Measurements from ENCODE around the gene HOXD4. TPM values are rescaled to one million over a fixed set of nuclear protein-coding genes. Genes with fewer than 3 reads are reported as not detected.

Gene HOXD4
- total and polyA plus RNA-seq, 2 of the 4 experiments (the other 2 are of a cell fraction) = not detected

DNA sequence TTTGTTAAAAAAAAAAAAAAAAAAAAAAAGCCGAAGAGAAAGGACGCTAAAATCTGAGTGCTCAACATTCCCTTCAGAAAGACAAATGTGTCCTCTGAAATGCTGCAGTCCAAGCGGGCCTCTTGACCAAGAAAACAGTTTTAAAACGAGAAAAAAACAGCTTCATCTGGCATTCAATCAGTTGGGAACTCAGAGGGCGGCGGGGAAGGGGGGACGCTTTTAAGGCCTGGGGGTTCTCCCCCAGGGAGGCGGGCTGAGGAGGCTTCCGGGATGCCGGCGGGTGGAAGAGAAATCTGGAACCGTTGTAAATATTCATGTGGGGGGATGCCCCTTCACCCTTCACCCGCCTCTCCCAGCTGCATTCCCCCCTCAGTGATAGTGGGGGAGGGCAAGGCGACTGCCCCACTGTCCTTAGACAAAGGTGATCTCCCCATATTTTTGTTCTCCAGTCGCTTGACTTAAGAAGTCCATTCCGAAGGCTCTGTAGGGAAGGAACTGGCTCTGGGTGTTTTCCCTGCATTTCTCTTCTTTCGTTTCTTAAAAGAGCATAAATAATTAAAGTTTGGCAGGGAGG lies 47.5 kb upstream of the HOXD4 start:
- Histone ChIP-seq H2AK5ac (ENCODE audit: low read depth, low read length) (no peak overlapping the region), H2BK15ac (ENCODE audit: low read depth, low read length) (no peak overlapping the region), H3K9me1 (ENCODE audit: insufficient read depth, low read length) (no peaks in the 10 kb centered on the region), H4K91ac (ENCODE audit: insufficient read depth, low read depth, low read length) (no peak overlapping the region), H2BK5ac (ENCODE audit: low read depth, low read length, poor library complexity, severe bottlenecking) (no peak overlapping the region), H3K27me3 (ENCODE audit: control insufficient read depth, insufficient read depth, low read length) (peaks cover 94% of the 10 kb centered on the region), H3K4me1 (ENCODE audit: control insufficient read depth, insufficient read depth, low read length) (no peaks in the 10 kb centered on the region), H2BK120ac (ENCODE audit: low read depth, low read length) (no peak overlapping the region), H2AFZ (replicated peaks; ENCODE audit: low read length, poor library complexity) (no peak overlapping the region), H3K14ac (replicated peaks; ENCODE audit: low read depth, low read length) (no peak overlapping the region), H3K9me3 (ENCODE audit: control insufficient read depth, insufficient read depth, low read length) (peaks cover 4% of the 10 kb centered on the region; the same call in 1 of the 2 replicates), H3K4me2 (ENCODE audit: low read depth, low read length) (no peak overlapping the region), H3K79me1 (ENCODE audit: low read depth in 1 of 2, low read length in 2 of 2) (no peaks in the 10 kb centered on the region), H3K27ac (ENCODE audit: insufficient read depth, low read length) (no peak overlapping the region), H2BK20ac (ENCODE audit: low read depth, low read length) (no peak overlapping the region), H3K56ac (ENCODE audit: extremely low read depth, insufficient read depth, low read length) (no peak overlapping the region), H4K8ac (ENCODE audit: low read depth in 2 of 2, low read length in 2 of 2) (no peak overlapping the region), H4K5ac (ENCODE audit: low read depth, low read length) (no peak overlapping the region), H3K18ac (ENCODE audit: low read depth, low read length) (no peak overlapping the region), H3K23ac (ENCODE audit: low read depth, low read length) (no peak overlapping the region), H4K20me1 (ENCODE audit: insufficient read depth, low read length) (no peaks in the 10 kb centered on the region), H2AK9ac (replicated peaks; ENCODE audit: low read depth, low read length, poor library complexity) (no peak overlapping the region), H3K9ac (ENCODE audit: low read depth, low read length) (no peak overlapping the region), H3K36me3 (ENCODE audit: control insufficient read depth, insufficient read depth, low read length) (no peaks in the 10 kb centered on the region), H3K4ac (ENCODE audit: low read depth, low read length) (no peak overlapping the region), H3K4me3 (ENCODE audit: insufficient read depth, low read depth, low read length) (no peak overlapping the region)
- BruUV-seq (replicated peaks) = no TSS peak
- intact Hi-C loops (cut with micrococcal nuclease) = no loop called here
- 20% methylated on average over 1 of the region's 17 CpGs; no CpG with 5 or more reads in 1 of the 2 experiments for WGBS, 2 experiments (ENCODE audit: extremely low coverage in 2 of 2, insufficient read length in 1 of 2)
- ATAC-seq (ENCODE audit: low read depth) = no peak
- dilution Hi-C loops (cut with HindIII; ENCODE audit: low sequenced_read_pairs, unreplicated experiment) = no loop called here
- no peak for DNase-seq
- ChIA-PET CTCF (interaction anchor here (0.7 to 1.6 kb wide), 3 partner anchors 23 to 852 kb away, joined by 3 to 5 read pairs (median 4); no protein-coding TSS in a partner anchor), POLR2A (ENCODE audit: unreplicated experiment) (no interaction called here)
- in situ Hi-C loops (cut with MboI; ENCODE audit: low sequenced_read_pairs) = no loop called here
- TF ChIP-seq CEBPB (IDR thresholded peaks at IDR 0.05; ENCODE audit: low read depth, low read length) = no peak
- TF ChIP-seq FOS (IDR thresholded peaks at IDR 0.05; ENCODE audit: low read depth, low read length) = no peak
- TF ChIP-seq USF2 (IDR thresholded peaks at IDR 0.05; ENCODE audit: low read depth, low read length) = no peak
- TF ChIP-seq, protein P1, sequence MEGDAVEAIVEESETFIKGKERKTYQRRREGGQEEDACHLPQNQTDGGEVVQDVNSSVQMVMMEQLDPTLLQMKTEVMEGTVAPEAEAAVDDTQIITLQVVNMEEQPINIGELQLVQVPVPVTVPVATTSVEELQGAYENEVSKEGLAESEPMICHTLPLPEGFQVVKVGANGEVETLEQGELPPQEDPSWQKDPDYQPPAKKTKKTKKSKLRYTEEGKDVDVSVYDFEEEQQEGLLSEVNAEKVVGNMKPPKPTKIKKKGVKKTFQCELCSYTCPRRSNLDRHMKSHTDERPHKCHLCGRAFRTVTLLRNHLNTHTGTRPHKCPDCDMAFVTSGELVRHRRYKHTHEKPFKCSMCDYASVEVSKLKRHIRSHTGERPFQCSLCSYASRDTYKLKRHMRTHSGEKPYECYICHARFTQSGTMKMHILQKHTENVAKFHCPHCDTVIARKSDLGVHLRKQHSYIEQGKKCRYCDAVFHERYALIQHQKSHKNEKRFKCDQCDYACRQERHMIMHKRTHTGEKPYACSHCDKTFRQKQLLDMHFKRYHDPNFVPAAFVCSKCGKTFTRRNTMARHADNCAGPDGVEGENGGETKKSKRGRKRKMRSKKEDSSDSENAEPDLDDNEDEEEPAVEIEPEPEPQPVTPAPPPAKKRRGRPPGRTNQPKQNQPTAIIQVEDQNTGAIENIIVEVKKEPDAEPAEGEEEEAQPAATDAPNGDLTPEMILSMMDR (conservative IDR thresholded peaks at IDR 0.05; ENCODE audit: low read depth, low read length) = no peak
- no peak for TF ChIP-seq MXI1 (IDR thresholded peaks at IDR 0.05; ENCODE audit: borderline replicate concordance, low read depth, low read length)
- no peak for TF ChIP-seq CHD1 (IDR thresholded peaks at IDR 0.05; ENCODE audit: low read depth, low read length)
- no peak for TF ChIP-seq RAD21 (IDR thresholded peaks at IDR 0.05; ENCODE audit: low read length)
- no peak for TF ChIP-seq MAZ (IDR thresholded peaks at IDR 0.05; ENCODE audit: borderline replicate concordance, low read depth, low read length)
- no peak for TF ChIP-seq BHLHE40 (IDR thresholded peaks at IDR 0.05; ENCODE audit: low read depth, low read length)
- no peak for TF ChIP-seq MAFK (IDR thresholded peaks at IDR 0.05; ENCODE audit: low read depth, low read length)
- TF ChIP-seq RCOR1 (IDR thresholded peaks at IDR 0.05; ENCODE audit: insufficient replicate concordance, low read length) = no peak
- TF ChIP-seq, protein P2, sequence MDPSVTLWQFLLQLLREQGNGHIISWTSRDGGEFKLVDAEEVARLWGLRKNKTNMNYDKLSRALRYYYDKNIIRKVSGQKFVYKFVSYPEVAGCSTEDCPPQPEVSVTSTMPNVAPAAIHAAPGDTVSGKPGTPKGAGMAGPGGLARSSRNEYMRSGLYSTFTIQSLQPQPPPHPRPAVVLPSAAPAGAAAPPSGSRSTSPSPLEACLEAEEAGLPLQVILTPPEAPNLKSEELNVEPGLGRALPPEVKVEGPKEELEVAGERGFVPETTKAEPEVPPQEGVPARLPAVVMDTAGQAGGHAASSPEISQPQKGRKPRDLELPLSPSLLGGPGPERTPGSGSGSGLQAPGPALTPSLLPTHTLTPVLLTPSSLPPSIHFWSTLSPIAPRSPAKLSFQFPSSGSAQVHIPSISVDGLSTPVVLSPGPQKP (IDR thresholded peaks at IDR 0.05; ENCODE audit: borderline replicate concordance, low read depth, low read length) = no peak
- TF ChIP-seq RFX5 (IDR thresholded peaks at IDR 0.05; ENCODE audit: low read depth, low read length) = no peak
- TF ChIP-seq POLR2A (IDR thresholded peaks at IDR 0.05; ENCODE audit: low read depth, low read length) = no peak
- TF ChIP-seq NFE2L2 (IDR thresholded peaks at IDR 0.05; ENCODE audit: low read depth, low read length) = no peak
- no peak for TF ChIP-seq SMC3 (IDR thresholded peaks at IDR 0.05; ENCODE audit: low read depth, low read length)
